B cell (primary cell): ENCODE data around the gene TMEM44. TPM values are rescaled to one million over a fixed set of nuclear protein-coding genes. Genes with fewer than 3 reads are reported as not detected.

ENCODE experiments used
- ATAC-seq: fragments of 200-7000 bp; cut with Tn5 transposase; one replicate; pipeline ENCODE4 v1.10.0; 2021; ENCODE audit warnings: low read depth, mild to moderate bottlenecking, moderate number of reproducible peaks, moderate library complexity
- CTCF ChIA-PET: fragments of 350-600 bp; sonication (Branson Sonifier 250); formaldehyde crosslinking; loops from one replicate; lab custom pipeline; 2021; ENCODE audit warnings: antibody characterized with exemption, inconsistent platforms; lab: Charles Lee
- POLR2A ChIA-PET: fragments of 350-600 bp; sonication (Branson Sonifier 250); formaldehyde crosslinking; loops from one replicate; lab custom pipeline; 2021; ENCODE audit warnings: antibody characterized with exemption; lab: Charles Lee
- DNase-seq: peaks from one replicate; pipeline ENCODE4 v3.0.0; 2013
- H2AFZ ChIP-seq: 2 replicates; pipeline ENCODE4 v1.6.1; 2012; ENCODE audit warnings: mild to moderate bottlenecking, low read depth, low read length; ENCODE audit not compliant: insufficient read depth, poor library complexity, severe bottlenecking
- H3K27ac ChIP-seq, 2 donors: 1 replicate in 1 of 2; 2 replicates in 1 of 2; pipeline ENCODE4 v1.5.1; 2012 to 2013; ENCODE audit warnings: low read length in 2 of 2, mild to moderate bottlenecking in 2 of 2, moderate library complexity in 1 of 2
- H3K27me3 ChIP-seq, 4 experiments: fragments of 200-600 bp in 1 of 4; sonication (generic) in 1 of 4; replicated peaks in 1 of 4; 1 replicate in 2 of 4; 2 replicates in 2 of 4; pipeline versions ENCODE4 v1.6.1 to v1.7.0; 2013 to 2016; ENCODE audit warnings: low read length in 3 of 4, mild to moderate bottlenecking in 2 of 4, mixed read lengths in 1 of 4, moderate library complexity in 1 of 4; ENCODE audit not compliant: insufficient read depth in 4 of 4, control insufficient read depth in 3 of 4; ENCODE audit errors: control extremely low read depth in 1 of 4
- H3K36me3 ChIP-seq, 2 experiments: replicated peaks in 1 of 2; 1 replicate in 1 of 2; 2 replicates in 1 of 2; pipeline versions ENCODE4 v1.6.1 to v1.7.1; 2013; ENCODE audit warnings: low read length in 1 of 2; ENCODE audit not compliant: insufficient read depth in 2 of 2, control insufficient read depth in 1 of 2; ENCODE audit errors: control extremely low read depth in 1 of 2, extremely low read depth in 1 of 2
- H3K4me1 ChIP-seq, 2 donors: fragments of 200-600 bp in 1 of 2; sonication (generic) in 1 of 2; 1 replicate in 1 of 2; 2 replicates in 1 of 2; pipeline versions ENCODE4 v1.5.1 to v1.6.1; 2013 to 2017; ENCODE audit warnings: low read length in 2 of 2; ENCODE audit not compliant: control insufficient read depth in 2 of 2, insufficient read depth in 2 of 2
- H3K4me2 ChIP-seq: replicated peaks from 2 replicates; pipeline ENCODE3; 2012; ENCODE audit warnings: mild to moderate bottlenecking, low read depth, low read length; ENCODE audit not compliant: poor library complexity, severe bottlenecking
- H3K4me3 ChIP-seq, 5 experiments: fragments of 200-600 bp in 1 of 5; sonication (generic) in 1 of 5; 1 replicate in 3 of 5; 2 replicates in 2 of 5; pipeline versions ENCODE4 v1.5.1 to v1.7.0; 2011 to 2016; ENCODE audit warnings: low read length in 4 of 5, mild to moderate bottlenecking in 4 of 5, low read depth in 2 of 5, control low read depth in 1 of 5, moderate library complexity in 1 of 5; ENCODE audit not compliant: insufficient read depth in 1 of 5; ENCODE audit errors: control extremely low read depth in 1 of 5, extremely low read depth in 1 of 5
- H3K79me2 ChIP-seq: fragments of 200-600 bp; sonication (generic); one replicate; pipeline ENCODE4 v1.6.0; 2016; ENCODE audit warnings: low read length; ENCODE audit not compliant: control insufficient read depth, insufficient read depth
- H3K9ac ChIP-seq: fragments of 200-600 bp; sonication (generic); 2 replicates; pipeline ENCODE4 v1.6.1; 2017; ENCODE audit warnings: mild to moderate bottlenecking, low read length, moderate library complexity
- H3K9me3 ChIP-seq, 3 donors: one replicate each; pipeline versions ENCODE4 v1.6.1 to v1.7.1; 2013; ENCODE audit warnings: low read length in 2 of 3; ENCODE audit not compliant: control insufficient read depth in 2 of 3, insufficient read depth in 1 of 3; ENCODE audit errors: control extremely low read depth in 1 of 3
- H4K20me1 ChIP-seq: 2 replicates; pipeline ENCODE4 v1.6.0; 2012; ENCODE audit warnings: mild to moderate bottlenecking, low read length; ENCODE audit not compliant: insufficient read depth, control insufficient read depth, poor library complexity, severe bottlenecking
- H3K27ac Mint-ChIP-seq: one replicate; pipeline ENCODE4 v1.8.0; 2021; ENCODE audit warnings: mixed read lengths
- H3K27me3 Mint-ChIP-seq: one replicate; pipeline ENCODE4 v1.8.0; 2021; ENCODE audit warnings: mixed read lengths
- H3K4me1 Mint-ChIP-seq: one replicate; pipeline ENCODE4 v1.8.0; 2021; ENCODE audit warnings: mixed read lengths
- H3K4me3 Mint-ChIP-seq: one replicate; pipeline ENCODE4 v1.8.0; 2021; ENCODE audit warnings: mixed read lengths
- H3K9me3 Mint-ChIP-seq: one replicate; pipeline ENCODE4 v1.8.0; 2022; ENCODE audit warnings: mixed read lengths; ENCODE audit not compliant: insufficient read depth
- EZH2 ChIP-seq: IDR thresholded peaks from 2 replicates; pipeline ENCODE4 v1.6.1; 2012; ENCODE audit warnings: borderline replicate concordance, low read depth, mild to moderate bottlenecking, moderate library complexity, low read length; ENCODE audit not compliant: insufficient read depth, poor library complexity, severe bottlenecking
- WGBS: methylation state at CpG from one replicate; pipeline ENCODE4 v1.1.5; 2013; ENCODE audit warnings: missing lambda C conversion rate; ENCODE audit not compliant: insufficient coverage; 5-methylcytosine and 5-hydroxymethylcytosine counted together
- intact Hi-C: fragments of 100-400 bp; cut with micrococcal nuclease; formaldehyde crosslinking; loops from one replicate; pipeline ENCODE4 v1.10.0; 2022
- polyA plus RNA-seq: library from polyadenylated mRNA; depleted of rRNA; stranded (reverse); fragments of >200 nt; gene quantifications from 2 replicates; pipeline ENCODE4 v1.2.3, GENCODE V29; 2012
- total RNA-seq, 2 donors: library from RNA; stranded (reverse); fragments of 120-200 nt in 1 of 2; gene quantifications; 1 replicate in 1 of 2; 2 replicates in 1 of 2; pipeline versions ENCODE4 v1.2.3 to v1.2.4, GENCODE V29; 2013 to 2022
- TF ChIP-seq, protein P1 (sequence below): fragments of 200-600 bp; IDR thresholded peaks from one replicate; pipeline ENCODE4 v1.8.0; 2022; ENCODE audit warnings: antibody characterized with exemption, mild to moderate bottlenecking

The TMEM44 gene
- total and polyA plus RNA-seq, 2 donors (not counting 1 experiment from before 2014, with no cell fraction given), result 4.1 to 7.5 TPM

DNA sequence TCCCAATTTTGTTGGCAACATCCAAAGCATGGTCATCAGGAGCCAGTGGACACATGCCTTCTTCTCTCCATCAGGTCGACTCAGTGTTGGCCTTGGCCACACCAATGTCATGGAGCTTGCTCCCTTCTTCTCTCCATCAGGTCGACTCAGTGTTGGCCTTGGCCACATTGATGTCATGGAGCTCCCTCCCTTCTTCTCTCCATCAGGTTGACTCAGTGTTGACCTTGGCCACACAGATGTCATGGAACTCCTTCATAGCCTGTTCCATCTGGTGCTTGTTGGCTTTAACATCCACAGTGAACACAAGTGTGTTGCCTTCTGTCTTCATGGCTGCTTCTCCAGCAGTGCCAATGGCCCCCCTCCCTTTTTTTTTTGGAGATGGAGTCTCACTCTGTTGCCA, 70.2 kb downstream of the TMEM44 start:
- H2AFZ ChIP-seq, result no peak overlapping the region
- H3K36me3 ChIP-seq, result no peaks in the 10 kb centered on the region
- ChIA-PET POLR2A (no interaction called here), CTCF (no interaction called here)
- no peak overlapping the region for H3K4me3 ChIP-seq
- no peak for TF ChIP-seq EZH2
- TF ChIP-seq, protein P1, sequence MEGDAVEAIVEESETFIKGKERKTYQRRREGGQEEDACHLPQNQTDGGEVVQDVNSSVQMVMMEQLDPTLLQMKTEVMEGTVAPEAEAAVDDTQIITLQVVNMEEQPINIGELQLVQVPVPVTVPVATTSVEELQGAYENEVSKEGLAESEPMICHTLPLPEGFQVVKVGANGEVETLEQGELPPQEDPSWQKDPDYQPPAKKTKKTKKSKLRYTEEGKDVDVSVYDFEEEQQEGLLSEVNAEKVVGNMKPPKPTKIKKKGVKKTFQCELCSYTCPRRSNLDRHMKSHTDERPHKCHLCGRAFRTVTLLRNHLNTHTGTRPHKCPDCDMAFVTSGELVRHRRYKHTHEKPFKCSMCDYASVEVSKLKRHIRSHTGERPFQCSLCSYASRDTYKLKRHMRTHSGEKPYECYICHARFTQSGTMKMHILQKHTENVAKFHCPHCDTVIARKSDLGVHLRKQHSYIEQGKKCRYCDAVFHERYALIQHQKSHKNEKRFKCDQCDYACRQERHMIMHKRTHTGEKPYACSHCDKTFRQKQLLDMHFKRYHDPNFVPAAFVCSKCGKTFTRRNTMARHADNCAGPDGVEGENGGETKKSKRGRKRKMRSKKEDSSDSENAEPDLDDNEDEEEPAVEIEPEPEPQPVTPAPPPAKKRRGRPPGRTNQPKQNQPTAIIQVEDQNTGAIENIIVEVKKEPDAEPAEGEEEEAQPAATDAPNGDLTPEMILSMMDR, result no peak
- H3K27ac ChIP-seq, result no peak overlapping the region
- no peak for ATAC-seq
- no peaks in the 10 kb centered on the region for H3K9me3 Mint-ChIP-seq
- H3K4me3 Mint-ChIP-seq, result no peak overlapping the region
- no peak overlapping the region for H3K4me2 ChIP-seq
- no peaks in the 10 kb centered on the region for H4K20me1 ChIP-seq
- H3K4me1 ChIP-seq, result no peaks in the 10 kb centered on the region
- no peak overlapping the region for H3K27ac Mint-ChIP-seq
- H3K79me2 ChIP-seq, result no peaks in the 10 kb centered on the region
- H3K27me3 ChIP-seq, result peaks cover 0 to 10% (median 0%) of the 10 kb centered on the region in 4 experiments
- no peak for DNase-seq
- no peaks in the 10 kb centered on the region for H3K4me1 Mint-ChIP-seq
- H3K9me3 ChIP-seq, result no peaks in the 10 kb centered on the region
- H3K9ac ChIP-seq, result no peak overlapping the region
- WGBS, result 71% methylated on average over 2 of the region's 2 CpGs
- H3K27me3 Mint-ChIP-seq, result peaks cover 27% of the 10 kb centered on the region
- intact Hi-C loops, result no loop called here

DNA sequence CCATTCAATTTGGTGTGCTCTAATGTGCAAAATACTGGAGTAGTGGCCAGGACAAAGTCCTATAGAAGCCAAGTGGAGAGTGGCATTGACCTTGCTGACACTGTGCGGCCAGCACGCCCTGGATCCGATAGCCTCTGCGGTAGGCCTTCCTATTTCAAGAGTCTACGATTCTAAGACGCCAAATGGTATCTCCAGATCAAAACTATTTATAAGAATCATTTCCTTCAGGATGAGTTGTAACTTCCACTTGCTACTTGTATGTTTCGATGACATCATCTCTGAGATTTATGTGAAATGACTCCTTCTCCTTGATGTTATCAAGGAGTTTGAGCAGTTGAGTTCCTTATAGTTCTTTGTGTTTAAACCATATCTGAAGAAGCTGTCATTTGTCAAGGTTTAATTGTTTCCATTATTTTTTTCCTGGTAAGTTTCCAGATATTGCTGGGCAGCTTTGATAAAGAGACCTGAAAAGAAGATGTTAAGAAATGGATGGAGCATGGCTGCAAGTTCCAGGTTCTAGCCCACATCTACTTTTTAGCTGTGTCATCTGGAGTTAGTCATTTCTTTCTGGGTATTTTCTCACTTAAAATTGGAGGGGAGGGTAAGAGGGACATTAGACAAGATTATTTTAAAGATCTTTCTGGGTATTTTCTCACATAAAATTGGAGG, 71.8 kb downstream of the TMEM44 start:
- TF ChIP-seq EZH2, result no peak
- TF ChIP-seq, protein P1, result no peak
- DNase-seq (no peak), ATAC-seq (no peak)
- Mint-ChIP-seq H3K27ac (no peak overlapping the region), H3K27me3 (peaks cover 20% of the 10 kb centered on the region), H3K4me1 (peaks cover 2% of the 10 kb centered on the region), H3K4me3 (no peak overlapping the region), H3K9me3 (no peaks in the 10 kb centered on the region)
- H3K79me2 ChIP-seq, result no peaks in the 10 kb centered on the region
- WGBS, result 90% methylated on average over 6 of the region's 7 CpGs
- no peaks in the 10 kb centered on the region for H3K4me1 ChIP-seq
- H3K4me3 ChIP-seq, result no peak overlapping the region
- peaks cover 0 to 7% (median 0%) of the 10 kb centered on the region in 4 experiments for H3K27me3 ChIP-seq
- POLR2A ChIA-PET, result no interaction called here
- H3K9ac ChIP-seq, result no peak overlapping the region
- H3K36me3 ChIP-seq, result no peaks in the 10 kb centered on the region
- H4K20me1 ChIP-seq, result no peaks in the 10 kb centered on the region
- intact Hi-C loops, result no loop called here
- H3K9me3 ChIP-seq, result no peaks in the 10 kb centered on the region
- H3K4me2 ChIP-seq, result no peak overlapping the region
- no peak overlapping the region for H3K27ac ChIP-seq
- H2AFZ ChIP-seq, result no peak overlapping the region
- CTCF ChIA-PET, result no interaction called here
